ENCODE measurements around the gene C16orf78. TPM values are rescaled to one million over a fixed set of nuclear protein-coding genes. Genes with fewer than 3 reads are reported as not detected.

C16orf78 gene
- total RNA-seq, 4 donors from 2014 or later, result not detected

DNA sequence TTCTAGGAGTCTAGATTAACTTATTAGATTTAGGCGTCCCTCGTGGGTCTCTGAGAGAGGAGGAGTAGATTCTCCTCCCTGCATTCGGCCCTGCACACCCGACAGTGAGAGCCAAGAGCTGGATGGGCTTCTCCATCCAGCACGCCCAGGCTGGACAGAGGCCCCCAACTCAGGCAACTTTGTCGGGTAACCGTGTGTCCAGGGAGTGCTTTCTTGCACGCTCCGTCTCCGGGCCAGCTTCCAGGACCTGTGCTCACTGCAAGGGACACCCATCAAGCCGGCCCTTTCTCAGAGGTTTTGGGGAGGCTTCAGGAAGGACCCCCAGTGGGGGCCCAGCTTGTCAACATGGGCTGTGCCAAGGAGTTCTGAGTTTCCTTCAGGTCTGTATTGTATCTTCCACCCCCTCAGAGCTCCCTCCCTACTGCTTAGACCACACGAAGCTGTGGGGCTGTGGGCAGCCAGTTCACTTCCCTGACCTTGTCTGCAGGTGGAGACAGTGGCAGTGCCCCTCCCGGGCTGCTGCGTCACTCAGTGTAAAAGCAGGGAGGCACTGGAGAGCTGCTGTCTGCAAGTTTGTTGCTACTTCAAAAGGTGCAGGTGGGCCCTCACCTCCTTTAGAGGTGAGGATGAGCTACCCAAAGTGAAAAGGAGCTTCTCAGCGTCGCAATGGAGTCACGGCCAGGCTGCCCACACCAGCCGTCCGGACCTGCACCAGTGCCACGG lies 24.0 kb upstream of the C16orf78 start:
- no peaks in the 10 kb centered on the region for H3K4me1 ChIP-seq
- 56 to 61% methylated on average over 16 to 20 of the region's 20 CpGs for WGBS, 2 donors
- no peak overlapping the region for H3K27ac ChIP-seq
- TF ChIP-seq, protein P1, sequence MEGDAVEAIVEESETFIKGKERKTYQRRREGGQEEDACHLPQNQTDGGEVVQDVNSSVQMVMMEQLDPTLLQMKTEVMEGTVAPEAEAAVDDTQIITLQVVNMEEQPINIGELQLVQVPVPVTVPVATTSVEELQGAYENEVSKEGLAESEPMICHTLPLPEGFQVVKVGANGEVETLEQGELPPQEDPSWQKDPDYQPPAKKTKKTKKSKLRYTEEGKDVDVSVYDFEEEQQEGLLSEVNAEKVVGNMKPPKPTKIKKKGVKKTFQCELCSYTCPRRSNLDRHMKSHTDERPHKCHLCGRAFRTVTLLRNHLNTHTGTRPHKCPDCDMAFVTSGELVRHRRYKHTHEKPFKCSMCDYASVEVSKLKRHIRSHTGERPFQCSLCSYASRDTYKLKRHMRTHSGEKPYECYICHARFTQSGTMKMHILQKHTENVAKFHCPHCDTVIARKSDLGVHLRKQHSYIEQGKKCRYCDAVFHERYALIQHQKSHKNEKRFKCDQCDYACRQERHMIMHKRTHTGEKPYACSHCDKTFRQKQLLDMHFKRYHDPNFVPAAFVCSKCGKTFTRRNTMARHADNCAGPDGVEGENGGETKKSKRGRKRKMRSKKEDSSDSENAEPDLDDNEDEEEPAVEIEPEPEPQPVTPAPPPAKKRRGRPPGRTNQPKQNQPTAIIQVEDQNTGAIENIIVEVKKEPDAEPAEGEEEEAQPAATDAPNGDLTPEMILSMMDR (IDR thresholded peaks at IDR 0.05), result no peak
- H3K4me3 ChIP-seq (replicated peaks in 1 of 3), result no peak overlapping the region
- H3K9me3 ChIP-seq, result no peaks in the 10 kb centered on the region
- no peaks in the 10 kb centered on the region for H3K36me3 ChIP-seq
- DNase-seq, result no peak
- H3K27me3 ChIP-seq, result peaks cover 3% of the 10 kb centered on the region
- intact Hi-C loops (cut with DNase I), result loop anchor here (2.0 kb wide), 1 partner anchor 661 kb away; no protein-coding TSS in a partner anchor

GRCh38 chr16:49350265-49351095 lies 23.1 kb upstream of the C16orf78 start:
- Histone ChIP-seq H3K4me3 (replicated peaks in 1 of 3) (no peak overlapping the region), H3K27ac (no peak overlapping the region), H3K4me1 (no peaks in the 10 kb centered on the region), H3K36me3 (no peaks in the 10 kb centered on the region), H3K9me3 (no peaks in the 10 kb centered on the region), H3K27me3 (peaks cover 3% of the 10 kb centered on the region)
- intact Hi-C loops (cut with DNase I), result loop anchor here (2.0 kb wide), 1 partner anchor 662 kb away; no protein-coding TSS in a partner anchor
- 35 to 36% methylated on average over 25 of the region's 25 CpGs for WGBS, 2 donors
- TF ChIP-seq POLR2A (IDR thresholded peaks at IDR 0.05), result no peak
- TF ChIP-seq, protein P1 (IDR thresholded peaks at IDR 0.05), result peak; percentile 33 to 88 (median 74)
- DNase-seq, result peak; percentile 52 to 65

DNA sequence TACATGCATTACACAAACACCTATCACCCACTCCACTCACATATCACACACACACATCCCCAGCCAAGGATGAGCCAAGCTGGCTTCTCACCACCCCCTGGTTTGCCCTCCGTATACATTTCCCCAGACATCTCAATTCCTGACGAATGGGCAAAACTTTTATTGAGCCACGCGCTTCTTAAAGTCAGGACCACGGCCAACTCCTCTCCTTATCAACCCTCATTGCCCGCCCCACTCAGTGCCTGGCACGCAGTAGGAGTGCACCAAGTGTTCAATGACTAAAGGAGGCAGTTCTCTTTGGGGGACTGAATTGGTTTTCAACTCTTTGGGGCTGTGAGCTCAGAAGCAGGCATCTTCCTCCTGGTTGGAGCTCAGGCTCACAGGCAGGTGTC lies 22.5 kb upstream of the C16orf78 start:
- no peaks in the 10 kb centered on the region for H3K36me3 ChIP-seq
- DNase-seq, result no peak
- peaks cover 3% of the 10 kb centered on the region for H3K27me3 ChIP-seq
- H3K9me3 ChIP-seq, result no peaks in the 10 kb centered on the region
- H3K4me1 ChIP-seq, result no peaks in the 10 kb centered on the region
- no peak overlapping the region for H3K27ac ChIP-seq
- 23 to 29% methylated on average over 7 of the region's 7 CpGs for WGBS, 2 donors
- intact Hi-C loops (cut with DNase I), result loop anchor here (2.0 kb wide), 1 partner anchor 662 kb away; no protein-coding TSS in a partner anchor
- TF ChIP-seq POLR2A (IDR thresholded peaks at IDR 0.05), result no peak
- TF ChIP-seq, protein P1 (IDR thresholded peaks at IDR 0.05), result no peak
- H3K4me3 ChIP-seq (replicated peaks in 1 of 3), result no peak overlapping the region

GRCh38 chr16:49352892-49353291 lies 20.7 kb upstream of the C16orf78 start:
- no peaks in the 10 kb centered on the region for H3K36me3 ChIP-seq
- no peaks in the 10 kb centered on the region for H3K9me3 ChIP-seq
- intact Hi-C loops (cut with DNase I), result no loop called here
- no peak for DNase-seq
- H3K27ac ChIP-seq, result no peak overlapping the region
- H3K27me3 ChIP-seq, result peaks cover 3% of the 10 kb centered on the region
- H3K4me3 ChIP-seq (replicated peaks in 1 of 3), result no peak overlapping the region
- H3K4me1 ChIP-seq, result no peaks in the 10 kb centered on the region
- TF ChIP-seq POLR2A (IDR thresholded peaks at IDR 0.05), result no peak
- 55 to 60% methylated on average over 3 to 4 of the region's 4 CpGs for WGBS, 2 donors

GRCh38 chr16:49353680-49354079 lies 19.9 kb upstream of the C16orf78 start:
- H3K4me1 ChIP-seq, result no peaks in the 10 kb centered on the region
- no peak for DNase-seq
- no peak overlapping the region for H3K27ac ChIP-seq
- no peak for TF ChIP-seq POLR2A (IDR thresholded peaks at IDR 0.05)
- TF ChIP-seq, protein P1 (IDR thresholded peaks at IDR 0.05), result no peak
- H3K4me3 ChIP-seq (replicated peaks in 1 of 3), result no peak overlapping the region
- no peaks in the 10 kb centered on the region for H3K9me3 ChIP-seq
- 61 to 69% methylated on average over 4 to 5 of the region's 5 CpGs for WGBS, 2 donors
- H3K27me3 ChIP-seq, result peaks cover 3% of the 10 kb centered on the region
- intact Hi-C loops (cut with DNase I), result no loop called here
- no peaks in the 10 kb centered on the region for H3K36me3 ChIP-seq
